K562 (cell line): ENCODE data around the gene SENP3. TPM values are rescaled to one million over a fixed set of nuclear protein-coding genes. Genes with fewer than 3 reads are reported as not detected.

Source experiments
- ATAC-seq: fragments of 200-7000 bp; cut with Tn5 transposase; 3 replicates; pipeline ENCODE4 v1.9.1; 2020; ENCODE audit warnings: moderate library complexity
- BruUV-seq: library from RNA; stranded (reverse); fragments of 400-500 nt; replicated peaks from 2 replicates; lab custom pipeline; 2021; lab: Mats Ljungman, UMichigan
- CTCF ChIA-PET: fragments of 300-600 bp; formaldehyde crosslinking; extraction: SDS; loops from one replicate; lab custom pipeline; 2021; ENCODE audit warnings: low intra/inter-chr PET ratio; lab: Yijun Ruan, JAX
- POLR2A ChIA-PET: fragments of 300-600, 350-650 bp; sonication (Branson Sonifier 250); formaldehyde crosslinking; extraction: SDS; loops from one replicate; lab custom pipeline; 2021; ENCODE audit warnings: antibody characterized with exemption, inconsistent platforms; lab: Yijun Ruan, JAX
- DNase-seq, 4 experiments: peaks; one replicate each; pipeline versions ENCODE4 v3.0.0 to v3.0.0-alpha.2; 2011 to 2018; ENCODE audit warnings: low spot score in 3 of 4, mixed read lengths in 3 of 4; ENCODE audit errors: extremely low read depth in 1 of 4
- FAIRE-seq: peaks from 2 replicates; lab custom pipeline; 2011; peaks lifted over from hg19 to GRCh38; lab: Jason Lieb, UNC
- H2AFZ ChIP-seq: 2 replicates; pipeline ENCODE4 v1.6.0; 2011; ENCODE audit warnings: low read depth, low read length, control low read depth, inconsistent platforms
- H3K27ac ChIP-seq: fragments of 200-600 bp; 3 replicates; pipeline ENCODE4 v1.8.0; 2011; ENCODE audit warnings: low read depth, mild to moderate bottlenecking, control low read depth, inconsistent platforms, low read length, moderate library complexity, mixed read lengths; ENCODE audit errors: extremely low read depth
- H3K27me3 ChIP-seq, 2 experiments: fragments of 300-600 bp in 1 of 2; 2 replicates in 1 of 2; 3 replicates in 1 of 2; pipeline versions ENCODE4 v1.6.0 to v1.8.0; 2011; ENCODE audit warnings: inconsistent platforms in 2 of 2, low read length in 2 of 2, mild to moderate bottlenecking in 1 of 2, mixed read lengths in 1 of 2, moderate library complexity in 1 of 2; ENCODE audit not compliant: control insufficient read depth in 2 of 2, insufficient read depth in 2 of 2
- H3K36me3 ChIP-seq: fragments of 300-600 bp; 3 replicates; pipeline ENCODE4 v1.8.0; 2011; ENCODE audit warnings: mild to moderate bottlenecking, low read length, inconsistent platforms; ENCODE audit not compliant: control insufficient read depth, insufficient read depth
- H3K4me1 ChIP-seq, 2 experiments: fragments of 200-600 bp in 1 of 2; replicated peaks in 1 of 2; 2 replicates in 1 of 2; 3 replicates in 1 of 2; pipeline versions ENCODE4 v1.5.1 to v1.8.0; 2011; ENCODE audit warnings: inconsistent platforms in 2 of 2, low read length in 2 of 2, mild to moderate bottlenecking in 1 of 2, mixed read lengths in 1 of 2, moderate library complexity in 1 of 2; ENCODE audit not compliant: control insufficient read depth in 2 of 2, insufficient read depth in 2 of 2
- H3K4me2 ChIP-seq: 2 replicates; pipeline ENCODE4 v1.6.1; 2011; ENCODE audit warnings: low read length, control low read depth, inconsistent platforms, mixed read lengths; ENCODE audit not compliant: insufficient read depth
- H3K4me3 ChIP-seq: fragments of 200-600 bp; sonication (generic), shearing (Covaris generic); 2 replicates; pipeline ENCODE4 v1.5.1; 2016; ENCODE audit warnings: control low read depth, inconsistent platforms
- H3K79me2 ChIP-seq: fragments of 200-600 bp; 3 replicates; pipeline ENCODE4 v1.8.0; 2011; ENCODE audit warnings: low read length, inconsistent platforms; ENCODE audit not compliant: control insufficient read depth, insufficient read depth
- H3K9ac ChIP-seq, 2 experiments: 2 replicates each; pipeline versions ENCODE4 v1.6.0 to v1.6.1; 2011; ENCODE audit warnings: low read depth in 2 of 2, low read length in 2 of 2, control low read depth in 1 of 2, inconsistent platforms in 1 of 2, mild to moderate bottlenecking in 1 of 2, mixed read lengths in 1 of 2; ENCODE audit not compliant: insufficient read depth in 1 of 2
- H3K9me1 ChIP-seq: one replicate; pipeline ENCODE4 v1.6.0; 2011; ENCODE audit warnings: inconsistent platforms, mild to moderate bottlenecking, low read length, moderate library complexity; ENCODE audit not compliant: control insufficient read depth, insufficient read depth
- H3K9me3 ChIP-seq: replicated peaks from 2 replicates; pipeline ENCODE4 v1.5.1; 2011; ENCODE audit warnings: low read depth, low read length, inconsistent platforms; ENCODE audit not compliant: control insufficient read depth, insufficient read depth
- H4K20me1 ChIP-seq: replicated peaks from 2 replicates; pipeline ENCODE4 v1.6.1; 2011; ENCODE audit warnings: low read length, inconsistent platforms, mixed read lengths; ENCODE audit not compliant: control insufficient read depth, insufficient read depth
- ARID1B ChIP-seq: fragments of 450-650 bp; IDR thresholded peaks from 2 replicates; pipeline ENCODE4 v1.6.1; 2016; ENCODE audit warnings: antibody characterized with exemption, mild to moderate bottlenecking, inconsistent platforms
- ASH1L ChIP-seq: fragments of 450-650 bp; IDR thresholded peaks from 2 replicates; pipeline ENCODE4 v1.6.1; 2018; ENCODE audit warnings: borderline replicate concordance, mild to moderate bottlenecking, low read depth; ENCODE audit not compliant: partially characterized antibody
- FOXP1 ChIP-seq: sonication (generic); formaldehyde crosslinking; IDR thresholded peaks from 2 replicates; pipeline ENCODE4 v1.8.0; 2022; ENCODE audit warnings: mild to moderate bottlenecking, missing genetic modification reagents
- GTF2A2 ChIP-seq: IDR thresholded peaks from 2 replicates; pipeline ENCODE4 v1.6.1; 2016; ENCODE audit warnings: mild to moderate bottlenecking, missing genetic modification characterization, missing compliant biosample characterization
- LEF1 ChIP-seq: fragments of 450-650 bp; IDR thresholded peaks from 2 replicates; pipeline ENCODE4 v1.6.1; 2016; ENCODE audit warnings: mild to moderate bottlenecking
- NEUROD1 ChIP-seq: fragments of 150-350 bp; IDR thresholded peaks from 2 replicates; pipeline ENCODE4 v1.6.1; 2014; ENCODE audit warnings: borderline replicate concordance, low read length, low read depth; ENCODE audit not compliant: partially characterized antibody
- NRF1 ChIP-seq, 2 experiments: fragments of 450-650 bp; IDR thresholded peaks in 1 of 2; conservative IDR thresholded peaks in 1 of 2; 2 replicates each; pipeline ENCODE4 v1.6.1; 2014; ENCODE audit warnings: mild to moderate bottlenecking in 2 of 2
- OTX1 ChIP-seq: fragments of 450-650 bp; formaldehyde crosslinking; IDR thresholded peaks from 2 replicates; pipeline ENCODE4 v1.4.0; 2022; ENCODE audit warnings: mild to moderate bottlenecking
- PPARD ChIP-seq: fragments of 250-450 bp; sonication (Bioruptor Pico); IDR thresholded peaks from 2 replicates; pipeline ENCODE4 v1.8.0; 2022; ENCODE audit warnings: inconsistent platforms, mild to moderate bottlenecking, moderate library complexity
- PYGO2 ChIP-seq: fragments of 450-650 bp; IDR thresholded peaks from 2 replicates; pipeline ENCODE4 v1.6.1; 2016; ENCODE audit warnings: mild to moderate bottlenecking, missing genetic modification characterization, moderate library complexity, missing compliant biosample characterization
- WHSC1 ChIP-seq: IDR thresholded peaks from one replicate; pipeline ENCODE4 v1.6.1; 2012; ENCODE audit warnings: low read length, control low read depth, inconsistent platforms
- ZNF12 ChIP-seq: sonication (generic); formaldehyde crosslinking; IDR thresholded peaks from 2 replicates; pipeline ENCODE4 v1.4.0; 2020; ENCODE audit warnings: mild to moderate bottlenecking, missing genetic modification reagents
- ZNF133 ChIP-seq: fragments of 250-450 bp; sonication (Bioruptor Pico); IDR thresholded peaks from 2 replicates; pipeline ENCODE4 v1.4.0; 2020; ENCODE audit warnings: mild to moderate bottlenecking
- ZNF232 ChIP-seq: sonication (generic); formaldehyde crosslinking; IDR thresholded peaks from 2 replicates; pipeline ENCODE4 v1.8.0; 2022; ENCODE audit warnings: mild to moderate bottlenecking, missing genetic modification reagents
- ZNF445 ChIP-seq: fragments of 250-450 bp; sonication (Bioruptor Pico); IDR thresholded peaks from 2 replicates; pipeline ENCODE4 v1.4.0; 2020; ENCODE audit warnings: low read depth, mild to moderate bottlenecking, moderate library complexity
- ZNF77 ChIP-seq: fragments of 250-450 bp; sonication (Bioruptor Pico); IDR thresholded peaks from 2 replicates; pipeline ENCODE4 v1.5.0; 2020
- WGBS: fragments of 100-300 bp; shearing (Covaris generic); methylation state at CpG from one replicate; pipeline ENCODE4 v1.1.6; 2016; ENCODE audit warnings: low coverage, mixed read lengths; ENCODE audit not compliant: insufficient coverage; ENCODE audit errors: missing lambda C conversion rate; 5-methylcytosine and 5-hydroxymethylcytosine counted together
- in situ Hi-C: fragments of 300-500 bp; cut with MboI; formaldehyde crosslinking; loops from 4 replicates; pipeline ENCODE4 v1.15.0; 2018; ENCODE audit warnings: inconsistent platforms, mixed read lengths
- intact Hi-C: fragments of 100-400 bp; cut with micrococcal nuclease; formaldehyde crosslinking; loops from 2 replicates; pipeline ENCODE4 v1.14.2; 2022
- polyA plus RNA-seq, 8 experiments: library from polyadenylated mRNA; depleted of rRNA in 4 of 8; stranded (reverse) in 5 of 8; unstranded in 3 of 8; fragments of >200 nt; fragmentation: Nextera tagmentation in 2 of 8; fragmentation: Illumina TruSeq in 1 of 8; extraction: Ambion mirVana in 2 of 8; extraction: Trizol in 1 of 8; gene quantifications; 2 replicates each; pipeline versions ENCODE4 v1.2.1 to v1.2.3, GENCODE V29; 2011 to 2014; ENCODE audit warnings: inconsistent platforms in 1 of 8, missing spikeins in 1 of 8
- total RNA-seq, 7 experiments: library from RNA; depleted of rRNA in 6 of 7; stranded (reverse); fragments of >200 nt in 6 of 7; fragmentation: Illumina TruSeq in 2 of 7; extraction: Trizol in 2 of 7; gene quantifications; 2 replicates each; pipeline versions ENCODE4 v1.2.1 to v1.2.3, GENCODE V29; 2011 to 2021; ENCODE audit warnings: low replicate concordance in 1 of 7
- TF ChIP-seq, protein P1 (sequence below), 2 experiments: fragments of 450-650 bp in 1 of 2; sonication (generic) in 1 of 2; formaldehyde crosslinking in 1 of 2; IDR thresholded peaks in 1 of 2; conservative IDR thresholded peaks in 1 of 2; 2 replicates each; pipeline versions ENCODE4 v1.6.1 to v1.8.1; 2016 to 2023; ENCODE audit warnings: mild to moderate bottlenecking in 2 of 2, moderate library complexity in 2 of 2, inconsistent platforms in 1 of 2, missing genetic modification reagents in 1 of 2
- TF ChIP-seq, protein P2 (sequence below): sonication (generic); formaldehyde crosslinking; IDR thresholded peaks from 2 replicates; pipeline ENCODE4 v1.8.1; 2023; ENCODE audit warnings: mild to moderate bottlenecking, missing genetic modification reagents
- TF ChIP-seq, protein P3 (sequence below): fragments of 250-450 bp; sonication (Bioruptor Pico); IDR thresholded peaks from 2 replicates; pipeline ENCODE4 v1.8.0; 2022; ENCODE audit warnings: moderate library complexity, mild to moderate bottlenecking, inconsistent platforms
- TF ChIP-seq, protein P4 (sequence below), 3 experiments: IDR thresholded peaks in 2 of 3; conservative IDR thresholded peaks in 1 of 3; 2 replicates each; pipeline ENCODE4 v1.5.1; 2011 to 2012; ENCODE audit warnings: low read length in 3 of 3, mild to moderate bottlenecking in 3 of 3, control low read depth in 2 of 3, improper control_type of control experiment in 1 of 3, inconsistent platforms in 1 of 3, low read depth in 1 of 3, mixed read lengths in 1 of 3, moderate library complexity in 1 of 3; ENCODE audit not compliant: insufficient read depth in 2 of 3

Gene SENP3
- total and polyA plus RNA-seq, 9 of the 15 experiments (the other 6 are each of a cell fraction or from before 2014, with no cell fraction given): 0.63 to 102 (median 78.8) TPM

DNA sequence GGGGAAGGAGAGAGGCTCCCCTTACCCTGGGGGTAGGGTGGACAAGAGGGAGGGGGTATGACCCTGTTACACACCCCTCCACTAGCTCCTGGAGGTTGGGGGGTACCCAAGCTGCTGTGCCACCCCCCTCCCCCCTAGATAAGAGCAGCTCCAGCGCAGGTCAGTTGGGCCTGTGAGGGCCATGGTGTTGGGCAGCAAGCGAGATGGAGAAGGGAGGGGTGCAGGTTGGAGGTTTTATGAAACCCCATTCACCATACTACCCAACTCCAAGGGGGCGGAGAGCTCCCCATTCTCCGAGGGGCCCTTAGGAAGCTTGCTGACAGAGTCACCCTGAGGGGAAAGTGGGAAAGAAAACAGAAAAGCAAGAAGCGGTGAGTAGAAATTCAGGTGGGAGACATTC is 29.9 kb downstream of the SENP3 start:
- no peak overlapping the region for H3K4me2 ChIP-seq
- WGBS: 96% methylated on average over 3 of the region's 5 CpGs
- CTCF ChIA-PET: no interaction called here

More for the DNA sequence above, 29.9 kb downstream of the SENP3 start:
- DNase-seq: no peak
- Histone ChIP-seq H3K27ac (no peak overlapping the region), H3K4me3 (no peak overlapping the region), H3K9ac (no peak overlapping the region), H3K9me1 (no peaks in the 10 kb centered on the region), H3K27me3 (no peaks in the 10 kb centered on the region), H3K79me2 (peaks cover 25% of the 10 kb centered on the region), H2AFZ (no peak overlapping the region), H3K9me3 (no peaks in the 10 kb centered on the region), H3K4me1 (peaks cover 20 to 34% of the 10 kb centered on the region in 2 experiments), H4K20me1 (no peaks in the 10 kb centered on the region), H3K36me3 (peaks cover 91% of the 10 kb centered on the region)
- in situ Hi-C loops: no loop called here
- TF ChIP-seq ZNF12 (CRISPR knock-in tag): no peak
- no peak for TF ChIP-seq PYGO2 (tag)
- no peak for TF ChIP-seq NEUROD1
- TF ChIP-seq, protein P1, sequence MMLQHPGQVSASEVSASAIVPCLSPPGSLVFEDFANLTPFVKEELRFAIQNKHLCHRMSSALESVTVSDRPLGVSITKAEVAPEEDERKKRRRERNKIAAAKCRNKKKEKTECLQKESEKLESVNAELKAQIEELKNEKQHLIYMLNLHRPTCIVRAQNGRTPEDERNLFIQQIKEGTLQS (IDR thresholded peaks at IDR 0.05): no peak
- TF ChIP-seq, protein P1 (CRISPR knock-in tag; conservative IDR thresholded peaks at IDR 0.05): no peak
- TF ChIP-seq, protein P2, sequence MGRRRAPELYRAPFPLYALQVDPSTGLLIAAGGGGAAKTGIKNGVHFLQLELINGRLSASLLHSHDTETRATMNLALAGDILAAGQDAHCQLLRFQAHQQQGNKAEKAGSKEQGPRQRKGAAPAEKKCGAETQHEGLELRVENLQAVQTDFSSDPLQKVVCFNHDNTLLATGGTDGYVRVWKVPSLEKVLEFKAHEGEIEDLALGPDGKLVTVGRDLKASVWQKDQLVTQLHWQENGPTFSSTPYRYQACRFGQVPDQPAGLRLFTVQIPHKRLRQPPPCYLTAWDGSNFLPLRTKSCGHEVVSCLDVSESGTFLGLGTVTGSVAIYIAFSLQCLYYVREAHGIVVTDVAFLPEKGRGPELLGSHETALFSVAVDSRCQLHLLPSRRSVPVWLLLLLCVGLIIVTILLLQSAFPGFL (CRISPR knock-in tag): no peak
- TF ChIP-seq ZNF133 (CRISPR knock-in tag): no peak
- TF ChIP-seq WHSC1: no peak
- TF ChIP-seq OTX1 (CRISPR knock-in tag): no peak
- TF ChIP-seq, protein P3, sequence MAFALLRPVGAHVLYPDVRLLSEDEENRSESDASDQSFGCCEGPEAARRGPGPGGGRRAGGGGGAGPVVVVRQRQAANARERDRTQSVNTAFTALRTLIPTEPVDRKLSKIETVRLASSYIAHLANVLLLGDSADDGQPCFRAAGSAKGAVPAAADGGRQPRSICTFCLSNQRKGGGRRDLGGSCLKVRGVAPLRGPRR (CRISPR knock-in tag): no peak
- no peak for TF ChIP-seq PPARD (CRISPR knock-in tag)
- TF ChIP-seq FOXP1 (CRISPR knock-in tag): no peak
- TF ChIP-seq ZNF232 (CRISPR knock-in tag): no peak
- no peak for TF ChIP-seq NRF1 (conservative IDR thresholded peaks at IDR 0.05 in 1 of 2, IDR thresholded peaks at IDR 0.05 in 1 of 2)
- TF ChIP-seq ARID1B: no peak
- no peak for TF ChIP-seq ASH1L
- no peak for TF ChIP-seq ZNF445 (CRISPR knock-in tag)
- no peak for TF ChIP-seq ZNF77
- TF ChIP-seq LEF1: no peak
- TF ChIP-seq, protein P4, sequence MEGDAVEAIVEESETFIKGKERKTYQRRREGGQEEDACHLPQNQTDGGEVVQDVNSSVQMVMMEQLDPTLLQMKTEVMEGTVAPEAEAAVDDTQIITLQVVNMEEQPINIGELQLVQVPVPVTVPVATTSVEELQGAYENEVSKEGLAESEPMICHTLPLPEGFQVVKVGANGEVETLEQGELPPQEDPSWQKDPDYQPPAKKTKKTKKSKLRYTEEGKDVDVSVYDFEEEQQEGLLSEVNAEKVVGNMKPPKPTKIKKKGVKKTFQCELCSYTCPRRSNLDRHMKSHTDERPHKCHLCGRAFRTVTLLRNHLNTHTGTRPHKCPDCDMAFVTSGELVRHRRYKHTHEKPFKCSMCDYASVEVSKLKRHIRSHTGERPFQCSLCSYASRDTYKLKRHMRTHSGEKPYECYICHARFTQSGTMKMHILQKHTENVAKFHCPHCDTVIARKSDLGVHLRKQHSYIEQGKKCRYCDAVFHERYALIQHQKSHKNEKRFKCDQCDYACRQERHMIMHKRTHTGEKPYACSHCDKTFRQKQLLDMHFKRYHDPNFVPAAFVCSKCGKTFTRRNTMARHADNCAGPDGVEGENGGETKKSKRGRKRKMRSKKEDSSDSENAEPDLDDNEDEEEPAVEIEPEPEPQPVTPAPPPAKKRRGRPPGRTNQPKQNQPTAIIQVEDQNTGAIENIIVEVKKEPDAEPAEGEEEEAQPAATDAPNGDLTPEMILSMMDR (IDR thresholded peaks at IDR 0.05 in 2 of 3, conservative IDR thresholded peaks at IDR 0.05 in 1 of 3; ENCODE audit: insufficient read depth in 2 of 3, low read depth in 1 of 3, low read length in 3 of 3): no peak
- no peak for TF ChIP-seq GTF2A2 (tag)
- no peak for ATAC-seq
- BruUV-seq: no TSS peak
- FAIRE-seq: no peak
- POLR2A ChIA-PET: interaction anchor here (0.6 to 0.7 kb wide), 3 partner anchors 10 to 14 kb away, joined by 3 to 4 read pairs (median 3); no protein-coding TSS in a partner anchor
- intact Hi-C loops: no loop called here
